NB4 (cell line): ENCODE data around the gene SLC4A3.
"Not testable (repeated sequence)": the region's sequence is repeated elsewhere in the genome, so short reads cannot be mapped to it uniquely, and the experiment has no call there.

Experiments used
- DNase-seq: peaks from one replicate; pipeline ENCODE4 v3.0.0; 2010; ENCODE audit warnings: low read depth
- H3K4me3 ChIP-seq: one replicate; pipeline ENCODE4 v1.5.1; 2011; ENCODE audit warnings: mild to moderate bottlenecking, low read depth, low read length, moderate library complexity
- CTCF ChIP-seq: IDR thresholded peaks from one replicate; pipeline ENCODE4 v1.5.1; 2012; ENCODE audit warnings: low read depth, low read length
- MAX ChIP-seq: IDR thresholded peaks from 2 replicates; pipeline ENCODE4 v1.6.1; 2011; ENCODE audit warnings: low read depth, low read length
- MYC ChIP-seq: IDR thresholded peaks from 2 replicates; pipeline ENCODE4 v1.6.1; 2011; ENCODE audit warnings: low read depth, low read length
- POLR2A ChIP-seq: IDR thresholded peaks from 2 replicates; pipeline ENCODE4 v1.6.1; 2011; ENCODE audit warnings: mild to moderate bottlenecking; ENCODE audit not compliant: insufficient read length; ENCODE audit errors: extremely low read depth

The SLC4A3 gene

GRCh38 chr2:219644801-219645480 is 17.5 kb downstream of the SLC4A3 start:
- H3K4me3 ChIP-seq = no peak overlapping the region
- no peak for DNase-seq
- no peak for TF ChIP-seq POLR2A
- TF ChIP-seq MYC = no peak

GRCh38 chr2:219645631-219646527 is 18.4 kb downstream of the SLC4A3 start:
- no peak for TF ChIP-seq POLR2A
- TF ChIP-seq MAX = no peak
- TF ChIP-seq CTCF = no peak
- TF ChIP-seq MYC = no peak
- H3K4me3 ChIP-seq = no peak overlapping the region
- DNase-seq = no peak

GRCh38 chr2:219648176-219648575 is 20.7 kb downstream of the SLC4A3 start:
- no peak overlapping the region for H3K4me3 ChIP-seq
- no peak for TF ChIP-seq CTCF
- TF ChIP-seq MYC = no peak
- TF ChIP-seq MAX = no peak
- TF ChIP-seq POLR2A = no peak
- no peak for DNase-seq

- no peak for TF ChIP-seq MYC
- TF ChIP-seq CTCF = no peak
- no peak for TF ChIP-seq POLR2A
- TF ChIP-seq MAX = no peak
- no peak overlapping the region for H3K4me3 ChIP-seq
- no peak for DNase-seq
Measured at GRCh38 chr2:219648963-219649362, 21.5 kb downstream of the SLC4A3 start.

DNA sequence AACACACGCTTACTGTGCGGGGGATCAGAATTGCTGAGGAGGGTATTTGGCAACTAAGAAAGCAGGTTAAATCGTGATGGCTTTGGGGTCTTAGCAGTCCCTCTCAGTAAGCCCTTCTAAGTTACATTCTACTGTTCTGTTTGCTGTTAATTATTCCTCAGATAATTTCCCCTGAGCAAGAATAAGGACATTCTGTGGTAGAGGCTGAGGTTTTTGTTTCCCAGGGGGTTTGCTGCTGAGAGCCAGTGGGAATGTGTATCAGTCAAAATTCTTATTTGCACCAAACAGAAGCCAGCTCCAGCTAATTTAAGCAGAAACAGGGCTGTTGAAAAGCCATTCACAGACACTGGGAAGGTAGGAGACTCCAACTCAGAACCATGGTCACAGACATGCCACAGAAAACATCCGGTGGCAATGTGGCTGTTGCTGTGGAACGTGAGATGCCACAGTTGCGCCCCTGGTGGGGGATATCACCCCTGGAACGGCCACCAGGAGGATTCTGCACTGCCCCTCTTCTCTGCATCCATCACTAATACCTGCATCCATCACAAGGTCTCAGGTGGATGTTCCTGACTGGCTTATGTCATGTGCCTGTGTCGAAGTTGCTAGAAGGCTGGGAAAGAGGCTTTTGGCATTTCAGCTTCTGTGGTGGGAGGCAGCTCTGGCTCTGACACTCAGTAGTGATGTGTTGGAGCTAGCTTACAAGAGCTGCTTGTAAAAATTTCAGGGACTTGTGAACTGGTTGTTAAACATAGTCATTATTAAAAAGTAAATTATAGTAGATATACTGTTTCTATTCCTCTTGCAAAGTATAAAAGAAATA is 23.2 kb downstream of the SLC4A3 start:
- no peak overlapping the region for H3K4me3 ChIP-seq
- TF ChIP-seq POLR2A (no peak), MYC (no peak), MAX (no peak), CTCF (no peak)
- DNase-seq = no peak

GRCh38 chr2:219651656-219652055 is 24.2 kb downstream of the SLC4A3 start:
- H3K4me3 ChIP-seq, DNase-seq: not testable (repeated sequence)
